Measurements from ENCODE around the gene ZBTB7A.

The ZBTB7A gene

DNA sequence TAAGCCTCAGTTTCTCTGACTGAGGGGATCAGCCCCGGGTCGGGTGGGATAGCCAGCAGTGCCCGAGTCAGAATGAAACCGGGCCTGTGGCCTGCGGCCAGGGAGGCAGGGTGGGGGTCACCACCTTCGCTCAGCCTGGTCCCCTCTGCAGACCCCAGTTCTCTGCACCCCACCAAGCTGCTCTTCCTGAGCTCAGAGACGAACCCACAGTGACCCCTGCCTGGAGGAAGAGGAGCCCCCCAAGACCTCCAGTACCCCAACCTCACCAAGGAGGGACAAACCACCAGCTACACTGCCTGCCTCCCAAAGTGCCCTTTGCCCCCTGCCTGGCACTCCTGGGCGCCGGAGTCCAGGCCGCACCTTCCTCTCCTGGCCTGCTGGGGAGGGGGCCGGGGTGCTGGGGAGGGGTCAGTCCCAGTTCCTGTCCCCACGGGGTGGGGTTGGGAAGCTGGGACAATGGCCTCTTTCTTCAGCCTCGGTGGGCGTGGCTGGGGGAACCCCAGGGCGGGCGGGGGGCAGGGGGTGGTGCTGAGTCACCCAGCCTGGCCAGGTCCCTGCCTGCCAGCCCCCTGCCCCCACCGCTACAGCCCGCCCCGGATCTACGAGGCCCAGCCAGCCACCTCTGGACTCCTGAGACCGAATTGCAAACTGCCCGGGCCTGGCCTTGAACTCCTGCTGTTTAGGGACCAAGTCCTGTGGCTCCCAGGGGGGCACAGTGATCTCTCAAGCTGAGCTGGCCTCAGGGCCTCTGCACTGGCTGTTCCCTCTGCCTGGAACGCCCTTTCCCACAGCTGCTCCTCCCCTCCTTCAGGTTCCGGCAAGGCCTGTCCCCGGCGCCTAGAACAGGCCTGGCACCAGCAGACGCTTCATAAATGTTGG is 14.3 kb downstream of the ZBTB7A start:
- no peak for DNase-seq

DNA sequence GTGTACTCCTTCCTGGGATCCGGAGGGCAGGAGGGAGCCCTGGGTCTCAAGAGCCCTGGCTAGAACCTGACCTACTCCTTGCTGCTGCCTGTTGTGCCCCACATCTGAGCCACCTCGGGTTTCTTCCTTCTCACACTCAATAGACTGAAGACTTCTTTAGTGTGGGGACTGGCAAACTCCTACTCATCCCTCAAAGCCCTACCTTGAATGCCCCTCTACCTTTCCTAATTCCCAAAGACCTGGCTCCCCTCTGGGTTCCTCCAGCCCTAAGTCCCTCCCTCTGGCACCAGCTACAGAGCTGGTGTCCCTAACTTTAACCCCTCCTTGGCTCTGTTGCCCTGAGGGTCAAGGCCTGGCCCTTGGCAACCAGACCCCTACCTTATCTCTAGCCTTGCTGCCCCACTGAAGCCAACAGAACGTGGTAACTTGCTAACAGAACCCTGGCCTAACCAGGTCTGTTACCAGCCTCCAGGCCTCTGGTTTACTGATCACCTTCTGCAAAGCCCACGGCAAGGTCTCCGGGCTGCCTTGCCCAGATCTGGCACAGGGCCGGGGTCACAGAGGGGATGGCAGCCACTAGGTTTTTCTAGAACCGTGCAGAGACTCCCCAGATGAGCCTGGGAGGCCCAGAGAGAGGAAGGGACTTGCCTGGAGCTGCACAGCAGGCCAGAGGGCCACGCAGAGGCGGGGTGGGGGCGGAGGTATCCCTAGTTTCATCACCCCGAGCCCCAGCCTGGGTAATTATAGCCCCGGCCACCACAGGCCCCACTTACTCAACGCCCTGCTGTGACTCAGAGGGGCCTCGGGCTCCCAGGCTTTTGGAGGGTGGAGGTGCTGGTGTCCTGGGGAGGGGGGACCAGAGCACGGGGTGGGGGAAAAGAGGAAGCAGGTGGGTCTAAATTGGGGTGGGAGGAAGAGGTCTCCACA is 15.3 kb downstream of the ZBTB7A start:
- DNase-seq, result no peak

DNA sequence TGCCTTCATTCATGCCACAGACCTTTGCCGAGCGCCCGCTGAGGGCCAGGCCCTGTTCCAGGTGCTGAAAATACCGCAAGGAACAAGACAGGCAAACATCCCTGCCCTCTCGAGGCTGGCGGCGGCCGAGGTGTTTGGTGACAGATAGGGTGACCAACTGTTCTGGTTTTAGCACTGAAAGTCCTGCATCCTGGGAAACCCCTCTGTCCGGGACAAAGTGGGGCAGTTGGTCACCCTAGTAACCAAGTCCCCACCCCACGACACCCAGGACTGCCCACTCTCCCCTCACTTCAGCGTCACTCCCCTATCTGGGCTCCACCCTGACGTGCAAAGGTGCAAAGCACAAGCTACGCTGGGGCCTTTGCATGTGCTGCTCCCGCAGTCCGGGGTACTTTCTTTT is 17.3 kb downstream of the ZBTB7A start:
- no peak for DNase-seq

DNA sequence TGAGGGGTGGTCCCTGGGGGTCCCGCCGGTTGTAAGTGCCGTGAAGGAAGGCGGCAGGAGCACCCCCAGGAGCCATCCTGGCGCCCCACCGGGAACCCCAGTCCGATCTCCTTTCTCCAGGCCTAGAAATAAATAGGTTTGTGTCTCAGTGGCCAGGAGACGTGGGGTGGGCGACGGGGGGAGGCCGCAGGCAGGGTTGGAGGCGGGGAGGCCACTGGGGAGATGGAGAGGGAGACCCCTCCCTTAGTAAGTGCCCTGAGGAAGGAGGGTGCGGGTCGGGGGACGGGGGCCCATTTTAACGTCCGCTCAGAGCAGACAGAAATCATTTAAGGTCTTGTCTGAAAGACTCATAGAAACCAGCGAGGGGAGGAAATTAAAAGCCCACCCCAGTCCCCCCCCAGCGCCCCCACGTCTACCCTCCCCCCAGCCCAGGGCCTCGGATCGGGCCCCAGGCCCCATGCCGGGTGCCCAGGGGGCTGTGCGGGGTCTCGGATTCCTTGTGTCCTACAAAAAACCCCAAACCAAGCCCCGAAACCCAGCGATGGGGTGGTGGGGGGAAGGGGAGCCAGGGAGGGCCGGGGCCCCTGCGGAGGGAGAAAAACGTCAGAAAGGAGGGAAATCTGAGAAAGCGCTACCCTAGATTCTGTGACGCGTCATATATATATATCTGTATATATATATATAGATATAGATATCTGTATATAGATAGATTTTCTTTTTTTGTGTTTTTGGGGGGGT is 19.6 kb downstream of the ZBTB7A start:
- DNase-seq, result no peak

DNA sequence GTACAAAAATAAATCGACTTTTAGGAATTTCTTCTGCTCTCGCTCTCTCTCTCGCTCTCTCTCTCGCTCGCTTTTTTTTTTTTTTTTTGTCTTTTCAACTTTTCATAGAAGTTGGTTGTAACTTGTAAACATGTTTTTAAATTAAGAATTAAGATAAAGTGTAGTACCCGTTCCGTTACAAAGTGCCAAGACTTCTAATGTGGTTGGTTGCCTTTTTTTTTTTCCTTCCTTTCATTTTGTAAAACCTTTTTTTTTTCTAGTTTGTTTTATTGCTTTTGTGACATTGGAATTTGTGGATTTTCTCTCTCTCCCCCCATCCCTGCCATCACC is 20.4 kb downstream of the ZBTB7A start:
- DNase-seq, result no peak

DNA sequence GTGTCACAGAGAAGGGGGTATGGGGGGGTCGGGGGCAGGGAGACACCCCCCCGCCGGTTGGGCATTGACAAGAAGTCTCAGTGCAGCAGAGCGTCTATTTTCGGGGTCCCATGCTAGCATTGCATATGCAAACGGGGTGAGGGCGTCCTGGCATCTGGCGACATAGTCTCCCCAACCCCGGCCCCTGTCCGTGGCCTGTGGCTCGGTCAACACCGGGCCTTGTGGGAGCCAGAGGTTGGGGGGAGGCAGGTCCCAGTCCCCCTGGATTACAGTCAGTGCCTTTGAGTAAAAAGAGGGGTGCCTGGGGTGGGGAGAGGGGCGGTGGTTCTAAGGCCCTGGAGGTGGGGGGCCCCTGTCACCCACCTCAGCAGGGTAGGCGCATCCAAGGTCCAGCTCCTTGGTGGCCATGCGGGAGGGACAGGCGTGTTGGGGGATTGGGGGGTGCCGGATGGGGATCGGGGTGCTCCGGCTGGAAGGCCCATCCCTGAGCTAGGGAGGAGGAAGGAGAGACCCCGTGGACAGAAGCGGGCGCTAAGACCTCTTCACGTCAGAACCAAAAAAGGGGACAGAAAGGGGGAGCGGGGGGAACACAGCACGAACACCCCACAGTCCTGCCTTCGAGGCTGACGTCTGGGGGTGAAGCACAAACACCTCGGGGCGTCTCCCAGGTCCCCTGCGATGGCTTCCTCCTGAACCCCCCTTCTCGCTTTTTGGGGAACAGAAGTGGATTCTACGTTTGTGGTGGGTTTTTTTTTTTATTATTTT is 20.9 kb downstream of the ZBTB7A start:
- DNase-seq, result no peak

DNA sequence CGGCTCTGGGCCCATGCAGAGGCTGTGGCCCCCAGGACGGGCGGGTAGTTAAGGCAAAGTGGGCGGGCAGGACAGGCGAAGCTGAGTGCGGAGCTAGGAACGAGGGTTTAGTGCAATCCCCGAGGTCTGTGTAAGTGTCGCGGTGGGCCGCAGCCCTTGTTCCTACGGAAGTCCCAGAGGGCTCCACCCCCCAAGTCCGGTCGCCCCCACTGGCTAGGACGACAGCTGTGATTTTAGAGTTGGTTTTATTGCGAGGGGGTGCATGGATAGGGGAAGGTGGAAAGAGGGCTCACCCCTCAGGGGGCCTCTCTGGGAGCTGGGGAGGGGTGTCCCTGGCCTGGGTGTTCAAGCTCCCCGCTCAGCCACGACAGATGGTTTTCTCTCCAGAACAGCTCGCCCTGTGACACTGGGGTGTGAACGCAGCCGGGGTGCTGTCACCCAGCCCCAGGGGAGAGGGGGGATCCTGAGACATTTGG is 21.7 kb downstream of the ZBTB7A start:
- DNase-seq, result no peak

DNA sequence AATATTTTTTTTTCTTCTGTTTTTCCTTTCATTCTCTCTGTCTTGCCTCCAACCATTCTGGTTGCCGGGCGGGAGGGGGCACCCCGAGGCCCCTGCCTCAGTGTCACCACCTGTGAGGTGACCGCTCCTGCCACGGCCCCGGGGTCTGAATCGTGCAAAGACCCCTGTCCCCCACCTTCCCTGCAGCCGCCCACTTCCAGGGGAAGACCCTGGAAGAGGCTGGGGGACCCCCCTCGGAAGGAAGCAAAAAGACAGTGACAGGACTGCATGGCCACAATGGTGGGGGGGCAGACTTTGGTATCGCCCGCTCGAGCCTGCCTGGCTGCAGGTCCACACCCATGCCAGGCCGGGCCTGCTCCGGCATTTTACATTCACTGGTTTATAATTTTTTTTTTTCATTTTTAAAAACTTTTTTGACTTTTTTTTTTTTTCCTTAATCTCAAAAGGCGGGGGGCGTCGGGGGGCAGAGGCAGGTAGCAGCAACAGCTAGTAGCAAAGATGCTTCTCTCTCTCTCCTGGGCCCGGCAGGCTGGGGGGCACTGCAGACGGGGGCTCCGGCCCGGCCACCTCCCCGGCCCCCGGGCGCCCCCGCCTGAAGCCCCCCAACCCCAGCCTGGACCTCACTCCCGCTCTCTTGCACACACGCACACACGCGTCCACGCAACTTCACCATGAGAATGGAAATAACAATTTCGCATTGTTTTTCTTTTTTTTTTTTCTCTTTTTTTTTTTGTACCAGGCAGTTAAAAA is 22.6 kb downstream of the ZBTB7A start:
- no peak for DNase-seq

DNA sequence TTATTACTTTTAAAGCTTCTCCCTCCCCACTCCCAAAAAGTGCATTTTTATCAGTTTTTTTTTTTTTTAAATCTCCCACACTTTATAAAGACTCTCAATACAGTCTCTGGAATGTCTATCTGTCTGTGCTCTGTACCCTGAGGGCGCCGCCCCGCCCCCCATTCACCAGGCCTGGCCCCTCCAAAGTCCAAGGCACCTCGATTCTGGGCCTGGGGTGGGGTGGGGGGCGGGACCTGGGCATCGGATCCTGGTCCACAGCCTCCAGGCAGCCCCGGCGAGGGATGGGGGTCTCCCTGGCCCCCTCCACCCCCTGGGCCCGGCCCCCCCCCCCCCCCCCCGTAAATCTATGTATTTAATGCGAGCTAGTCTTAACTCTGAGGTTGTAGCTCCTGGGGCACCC is 23.3 kb downstream of the ZBTB7A start:
- no peak for DNase-seq

DNA sequence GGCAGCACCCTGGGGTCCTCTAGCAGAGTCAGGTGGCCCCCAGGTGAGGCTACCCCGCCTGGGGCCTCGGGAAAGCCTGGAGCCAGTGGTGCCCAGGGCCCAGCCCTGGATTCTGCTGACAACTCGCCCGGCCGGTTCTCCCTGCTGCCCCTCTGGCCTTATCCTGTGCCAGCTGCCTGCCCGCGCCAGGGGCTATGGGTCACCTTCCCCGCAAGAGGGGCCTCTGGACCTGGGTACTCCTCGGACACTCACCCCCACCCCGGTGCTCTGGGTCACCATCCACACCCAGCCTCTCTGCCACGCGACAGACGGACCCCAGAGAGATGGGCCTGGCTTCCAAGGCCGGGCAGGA is 24.0 kb downstream of the ZBTB7A start:
- no peak for DNase-seq

DNA sequence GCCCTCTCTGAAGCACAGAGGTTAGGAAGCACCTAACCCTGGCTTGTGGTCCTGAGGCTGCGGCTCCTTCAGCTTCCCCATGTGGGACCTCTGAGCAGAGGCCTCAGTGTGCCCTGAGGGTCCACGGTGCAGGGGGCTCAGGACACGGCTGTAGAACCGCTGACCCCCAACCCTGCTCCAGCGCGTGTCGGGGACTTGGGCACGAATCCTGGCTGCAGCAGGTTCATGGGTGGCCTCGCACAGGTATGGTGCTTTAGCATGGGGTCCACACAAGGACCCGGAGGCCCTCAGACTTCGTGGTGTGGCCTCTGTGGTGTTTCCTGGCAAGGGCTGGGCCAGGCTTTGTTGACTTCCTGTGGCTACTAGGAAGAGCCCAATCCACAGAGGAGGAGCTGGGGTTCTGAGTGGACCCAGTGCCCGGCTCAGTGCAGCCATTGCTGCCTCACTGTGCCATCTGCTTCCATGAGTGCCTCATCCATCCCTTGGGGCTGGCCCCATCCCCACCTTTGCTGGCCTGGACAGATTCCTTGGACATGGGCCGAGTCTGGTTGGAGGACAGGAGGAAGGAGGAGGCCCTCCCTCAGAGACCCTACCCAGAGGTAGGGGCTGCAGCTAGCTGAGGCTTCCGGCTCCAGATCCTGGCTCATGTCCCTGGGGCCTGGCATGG is 24.5 kb downstream of the ZBTB7A start:
- DNase-seq, result no peak

DNA sequence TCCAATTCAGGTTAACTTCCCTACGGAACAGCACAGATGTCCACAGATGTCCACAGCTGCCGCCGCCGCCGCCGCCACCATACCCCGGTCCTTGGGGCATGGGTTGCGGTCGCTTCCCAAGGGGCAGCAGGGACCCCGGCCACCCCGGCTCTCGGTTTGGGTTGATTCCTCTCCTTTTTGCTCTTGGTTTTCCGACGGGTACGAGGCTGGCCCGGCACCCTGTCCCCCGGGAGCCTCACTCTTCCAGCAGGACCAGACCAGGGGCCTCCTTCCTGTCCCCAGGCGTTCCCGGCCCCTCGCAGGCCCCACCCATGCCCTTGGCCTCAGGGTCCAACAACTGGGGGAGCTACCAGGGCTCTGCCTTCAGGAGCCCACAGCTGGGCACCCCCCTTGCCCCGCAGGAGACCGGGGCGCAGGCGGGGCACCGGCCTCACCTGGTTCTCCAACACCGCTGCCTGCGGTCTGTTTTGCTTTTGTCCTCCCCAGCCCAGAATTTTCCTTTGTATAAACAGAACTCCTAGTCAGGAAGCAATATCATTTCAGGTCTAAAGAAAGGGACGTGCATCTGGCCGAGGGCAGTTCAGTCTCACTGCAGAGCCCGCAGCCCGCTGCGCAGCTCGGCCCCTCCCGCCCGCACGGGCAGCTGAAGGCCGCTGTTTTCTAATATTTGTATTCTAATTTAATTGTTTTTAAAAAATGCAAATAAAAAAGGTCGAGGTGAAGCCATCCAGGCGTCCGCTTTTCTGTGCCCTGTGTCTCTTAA is 27.9 kb downstream of the ZBTB7A start:
- DNase-seq, result no peak

DNA sequence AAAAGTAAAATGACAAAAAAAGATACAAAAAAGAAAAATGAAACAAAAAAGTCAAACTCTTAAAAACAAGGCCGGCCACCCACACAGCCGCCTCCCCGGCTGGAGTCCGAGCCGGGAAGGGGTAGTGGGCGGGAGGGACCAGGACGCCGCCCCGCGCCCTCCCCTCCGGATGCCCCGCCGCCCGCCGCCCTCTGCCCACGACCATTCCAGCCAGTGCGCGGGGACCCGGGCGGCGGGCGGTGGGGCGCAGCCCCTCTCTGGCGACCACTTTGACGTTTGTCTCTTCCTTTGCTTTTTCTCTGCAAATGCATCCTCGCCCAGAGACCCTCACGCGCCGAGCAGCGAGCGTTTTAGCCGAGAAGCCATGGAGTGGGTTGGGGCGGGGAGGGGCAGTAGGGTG is 28.6 kb downstream of the ZBTB7A start:
- DNase-seq, result no peak

DNA sequence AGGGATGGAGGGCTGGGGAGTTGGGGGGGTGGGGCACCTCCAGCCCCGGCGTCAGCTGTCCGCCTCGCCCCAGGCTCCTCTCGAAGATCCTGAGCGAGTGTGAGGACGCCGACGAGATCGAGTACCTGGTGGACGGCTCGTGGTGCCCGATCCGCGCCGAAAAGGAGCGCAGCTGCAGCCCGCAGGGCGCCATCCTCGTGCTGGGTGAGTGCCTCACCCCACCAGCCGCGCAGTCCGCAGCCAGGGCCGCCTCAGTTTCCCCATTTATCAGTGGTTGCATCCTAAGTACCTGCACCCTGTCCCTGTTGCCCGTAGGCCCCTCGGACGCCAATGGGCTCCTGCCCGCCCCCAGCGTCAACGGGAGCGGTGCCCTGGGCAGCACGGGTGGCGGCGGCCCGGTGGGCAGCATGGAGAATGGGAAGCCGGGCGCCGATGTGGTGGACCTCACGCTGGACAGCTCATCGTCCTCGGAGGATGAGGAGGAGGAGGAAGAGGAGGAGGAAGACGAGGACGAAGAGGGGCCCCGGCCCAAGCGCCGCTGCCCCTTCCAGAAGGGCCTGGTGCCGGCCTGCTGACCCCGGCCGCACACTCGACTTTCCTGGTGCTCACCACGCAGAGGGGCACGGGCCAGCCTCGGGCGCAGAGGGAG is 29.3 kb downstream of the ZBTB7A start:
- no peak for DNase-seq

DNA sequence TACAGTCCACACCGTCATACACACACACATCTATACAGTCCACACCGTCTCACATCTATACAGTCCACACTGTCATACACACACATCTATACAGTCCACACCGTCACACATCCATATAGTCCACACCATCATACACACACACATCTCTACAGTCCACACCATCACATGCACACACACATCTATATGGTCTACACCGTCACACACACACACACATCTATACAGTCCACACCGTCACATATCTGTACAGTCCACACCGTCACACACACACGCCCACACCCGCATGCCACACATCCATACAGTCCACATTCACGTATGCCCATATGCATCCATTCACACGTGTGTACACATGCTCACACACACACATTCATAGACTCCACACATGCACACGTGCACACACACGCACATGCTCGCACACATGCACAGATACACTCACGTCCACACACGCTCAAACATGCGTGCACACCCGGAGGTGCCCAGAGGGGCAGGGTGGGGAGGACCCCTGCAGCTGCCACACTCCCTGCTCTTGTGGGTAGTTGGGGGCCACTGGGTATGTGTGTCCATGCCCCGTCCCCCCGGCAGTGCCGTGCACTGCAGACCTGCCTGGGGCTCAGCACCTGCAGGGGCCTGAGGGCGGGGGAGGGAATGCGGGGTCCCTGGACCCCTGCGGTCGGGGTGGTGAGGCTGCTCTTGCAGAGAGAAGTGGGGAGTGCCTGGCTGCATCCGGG is 30.0 kb downstream of the ZBTB7A start:
- no peak for DNase-seq

DNA sequence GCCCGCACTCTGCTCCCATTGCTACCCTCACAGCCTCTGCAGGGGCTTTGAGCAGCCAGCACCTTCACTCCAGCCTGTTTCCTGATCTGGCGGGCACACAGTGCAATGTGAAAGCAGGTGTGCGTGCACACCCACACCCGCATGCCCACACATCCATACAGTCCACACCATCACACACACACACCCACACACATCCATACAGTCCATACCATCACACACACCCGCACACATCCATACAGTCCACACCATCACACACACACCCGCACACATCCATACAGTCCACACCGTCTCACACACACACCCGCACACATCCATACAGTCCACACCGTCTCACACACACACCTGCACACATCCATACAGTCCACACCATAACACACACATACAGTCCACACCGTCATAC is 31.1 kb downstream of the ZBTB7A start:
- no peak for DNase-seq

DNA sequence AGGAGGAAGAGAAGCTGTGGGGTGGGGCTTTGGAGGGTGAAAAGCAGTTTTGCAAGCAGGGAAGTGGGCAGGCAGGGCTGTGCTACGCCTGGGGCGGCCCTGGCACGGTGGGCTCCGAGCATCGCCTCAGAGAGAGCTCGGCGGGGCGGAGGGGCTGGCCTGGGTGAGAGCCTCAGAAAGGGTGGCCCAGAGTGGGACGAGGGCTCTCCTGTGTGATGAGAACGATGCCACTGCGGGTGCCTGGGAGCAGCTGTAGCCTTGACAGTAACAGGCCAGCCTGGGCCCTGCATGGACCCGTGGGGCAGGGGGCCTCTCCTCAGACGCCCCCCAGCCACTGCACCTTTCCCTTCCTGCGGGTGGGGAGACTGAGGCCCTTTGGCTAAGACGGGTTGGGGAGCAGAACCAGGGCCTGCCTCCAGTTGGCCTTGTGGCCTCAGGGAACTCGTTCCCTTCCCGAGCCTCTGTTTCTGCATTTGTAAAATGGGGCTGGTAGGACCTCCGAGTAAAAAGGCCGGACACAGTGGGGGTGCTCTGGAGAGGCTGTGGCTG is 31.6 kb downstream of the ZBTB7A start:
- DNase-seq, result no peak

DNA sequence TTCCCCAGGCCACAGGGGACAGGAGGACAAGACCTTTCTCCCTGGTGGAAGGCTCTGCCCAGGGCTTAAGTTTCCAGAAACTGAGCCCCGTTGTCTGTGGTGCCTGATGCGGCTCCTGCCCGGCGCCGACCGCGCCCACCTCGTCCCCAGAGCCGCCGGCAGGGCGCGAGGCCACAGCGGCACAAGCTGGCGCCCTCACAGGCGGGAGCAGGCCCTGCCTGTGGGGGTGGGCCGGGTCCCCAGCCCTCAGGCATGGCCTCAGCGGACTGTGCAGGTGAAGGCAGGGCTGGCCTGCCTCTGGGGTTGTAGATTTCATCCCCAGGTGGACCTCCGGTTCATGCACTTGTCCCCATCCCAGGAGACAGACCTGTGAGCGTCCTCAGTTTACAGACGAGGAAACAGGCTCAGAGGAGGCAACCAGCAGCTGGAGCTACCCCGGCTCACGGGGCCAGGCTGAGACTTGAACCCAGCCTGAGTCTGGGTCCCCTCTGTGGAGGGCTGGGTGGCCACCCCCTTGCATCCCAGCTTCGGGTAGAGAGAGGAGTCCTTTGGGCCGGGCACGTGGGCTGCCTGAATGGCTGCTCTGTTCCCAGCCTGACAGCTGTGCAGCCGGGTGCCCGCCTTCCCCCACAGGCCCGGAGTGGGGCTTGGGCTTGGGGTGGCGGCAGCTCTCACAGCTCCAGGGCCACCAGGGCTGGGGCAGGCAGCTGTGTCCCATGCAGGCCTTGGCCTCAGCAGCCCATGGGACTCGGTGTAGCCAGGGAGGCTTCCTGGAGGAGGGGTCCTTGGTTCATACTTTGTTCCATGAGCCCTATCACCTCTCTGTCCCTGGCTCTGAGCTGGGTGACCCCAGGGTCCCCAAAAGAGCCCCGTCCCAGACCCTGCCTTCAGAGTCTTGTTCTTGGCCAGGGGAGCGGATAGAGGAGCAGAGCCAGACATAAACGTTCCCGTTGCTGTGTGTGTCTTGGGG is 32.4 kb downstream of the ZBTB7A start:
- no peak for DNase-seq

Measured in NCI-H187 treated with DMSO at 0.1 percent for 48 hours (cell line).